ENCODE data around the gene TAS2R38. TPM values are rescaled to one million over a fixed set of nuclear protein-coding genes. Genes with fewer than 3 reads are reported as not detected.
A peak's percentile ranks its signal among the peaks of the same experiment; 100 is the strongest.

The TAS2R38 gene
- total and polyA plus RNA-seq, 5 donors = not detected

GRCh38 chr7:141975806-141976523, 2.4 kb upstream of the TAS2R38 start:
- peak; percentile 43 to 71 for ATAC-seq
- 16% methylated on average over 21 of the region's 21 CpGs for WGBS

GRCh38 chr7:141974831-141975230, 1.3 kb upstream of the TAS2R38 start:
- WGBS = 69% methylated on average over 2 of the region's 2 CpGs
- H3K27me3 ChIP-seq (ENCODE audit: control insufficient read depth, insufficient read depth) = no peaks in the 10 kb centered on the region
- no peak for DNase-seq
- H3K27ac ChIP-seq (ENCODE audit: low read length) = no peak overlapping the region
- no peaks in the 10 kb centered on the region for H3K4me1 ChIP-seq (ENCODE audit: control insufficient read depth, insufficient read depth, low read length)
- intact Hi-C loops (cut with DNase I) = loop anchor here in 2 of 4 donors (10.0 kb wide), 1 partner anchor 210 kb away; no protein-coding TSS in a partner anchor
- H3K9me3 ChIP-seq (ENCODE audit: control insufficient read depth, low read length) = no peaks in the 10 kb centered on the region
- H3K4me3 ChIP-seq (ENCODE audit: low read length) = no peak overlapping the region
- no peak for ATAC-seq

More at GRCh38 chr7:141975806-141976523, 2.4 kb upstream of the TAS2R38 start:
- Histone ChIP-seq H3K4me3 (ENCODE audit: low read length) (peak overlapping the region; percentile 12), H3K9me3 (ENCODE audit: control insufficient read depth, low read length) (no peaks in the 10 kb centered on the region), H3K27me3 (ENCODE audit: control insufficient read depth, insufficient read depth) (no peaks in the 10 kb centered on the region), H3K4me1 (ENCODE audit: control insufficient read depth, insufficient read depth, low read length) (no peaks in the 10 kb centered on the region), H3K27ac (ENCODE audit: low read length) (no peak overlapping the region)
- DNase-seq = peak; percentile 59 to 84 (median 82)
- intact Hi-C loops (cut with DNase I) = loop anchor here in 2 of 4 donors (10.0 kb wide), 1 partner anchor 209 kb away; no protein-coding TSS in a partner anchor

GRCh38 chr7:141960687-141961422, 12.7 kb downstream of the TAS2R38 start:
- H3K27me3 ChIP-seq (ENCODE audit: control insufficient read depth, insufficient read depth) = no peaks in the 10 kb centered on the region
- intact Hi-C loops (cut with DNase I) = no loop called here
- DNase-seq (no peak), ATAC-seq (no peak)
- 78% methylated on average over 3 of the region's 3 CpGs for WGBS
- no peak overlapping the region for H3K27ac ChIP-seq (ENCODE audit: low read length)
- no peak overlapping the region for H3K4me3 ChIP-seq (ENCODE audit: low read length)
- no peaks in the 10 kb centered on the region for H3K9me3 ChIP-seq (ENCODE audit: control insufficient read depth, low read length)
- H3K4me1 ChIP-seq (ENCODE audit: control insufficient read depth, insufficient read depth, low read length) = no peaks in the 10 kb centered on the region

GRCh38 chr7:141956084-141956483, 17.5 kb downstream of the TAS2R38 start:
- H3K9me3 ChIP-seq (ENCODE audit: control insufficient read depth, low read length) = no peaks in the 10 kb centered on the region
- no peaks in the 10 kb centered on the region for H3K27me3 ChIP-seq (ENCODE audit: control insufficient read depth, insufficient read depth)
- no peak overlapping the region for H3K4me3 ChIP-seq (ENCODE audit: low read length)
- 61% methylated on average over 3 of the region's 3 CpGs for WGBS
- no peak for ATAC-seq
- no peak overlapping the region for H3K27ac ChIP-seq (ENCODE audit: low read length)
- intact Hi-C loops (cut with DNase I) = no loop called here
- DNase-seq = no peak
- no peaks in the 10 kb centered on the region for H3K4me1 ChIP-seq (ENCODE audit: control insufficient read depth, insufficient read depth, low read length)

GRCh38 chr7:141954334-141954733, 19.2 kb downstream of the TAS2R38 start:
- H3K27ac ChIP-seq (ENCODE audit: low read length) = no peak overlapping the region
- 60% methylated on average over 1 of the region's 1 CpG for WGBS
- H3K27me3 ChIP-seq (ENCODE audit: control insufficient read depth, insufficient read depth) = no peaks in the 10 kb centered on the region
- H3K4me3 ChIP-seq (ENCODE audit: low read length) = no peak overlapping the region
- DNase-seq (no peak), ATAC-seq (no peak)
- H3K4me1 ChIP-seq (ENCODE audit: control insufficient read depth, insufficient read depth, low read length) = no peaks in the 10 kb centered on the region
- H3K9me3 ChIP-seq (ENCODE audit: control insufficient read depth, low read length) = no peaks in the 10 kb centered on the region
- intact Hi-C loops (cut with DNase I) = no loop called here

GRCh38 chr7:141952461-141952860, 21.1 kb downstream of the TAS2R38 start:
- intact Hi-C loops (cut with DNase I) = no loop called here
- Histone ChIP-seq H3K9me3 (ENCODE audit: control insufficient read depth, low read length) (no peaks in the 10 kb centered on the region), H3K4me1 (ENCODE audit: control insufficient read depth, insufficient read depth, low read length) (no peaks in the 10 kb centered on the region), H3K27ac (ENCODE audit: low read length) (no peak overlapping the region), H3K4me3 (ENCODE audit: low read length) (no peak overlapping the region), H3K27me3 (ENCODE audit: control insufficient read depth, insufficient read depth) (no peaks in the 10 kb centered on the region)
- no peak for ATAC-seq
- no peak for DNase-seq
- WGBS = 83% methylated on average over 1 of the region's 1 CpG

- no peak for ATAC-seq
- H3K27ac ChIP-seq (ENCODE audit: low read length) = no peak overlapping the region
- no peak overlapping the region for H3K4me3 ChIP-seq (ENCODE audit: low read length)
Observed at GRCh38 chr7:141950806-141951205, 22.8 kb downstream of the TAS2R38 start.

GRCh38 chr7:141949911-141950310, 23.7 kb downstream of the TAS2R38 start:
- Histone ChIP-seq H3K4me3 (ENCODE audit: low read length) (no peak overlapping the region), H3K27ac (ENCODE audit: low read length) (no peak overlapping the region), H3K9me3 (ENCODE audit: control insufficient read depth, low read length) (no peaks in the 10 kb centered on the region), H3K4me1 (ENCODE audit: control insufficient read depth, insufficient read depth, low read length) (no peaks in the 10 kb centered on the region), H3K27me3 (ENCODE audit: control insufficient read depth, insufficient read depth) (no peaks in the 10 kb centered on the region)
- intact Hi-C loops (cut with DNase I) = no loop called here
- WGBS = 68% methylated on average over 3 of the region's 3 CpGs
- no peak for ATAC-seq
- DNase-seq = no peak

More at GRCh38 chr7:141950806-141951205, 22.8 kb downstream of the TAS2R38 start:
- intact Hi-C loops (cut with DNase I) = no loop called here
- Histone ChIP-seq H3K27me3 (ENCODE audit: control insufficient read depth, insufficient read depth) (no peaks in the 10 kb centered on the region), H3K9me3 (ENCODE audit: control insufficient read depth, low read length) (no peaks in the 10 kb centered on the region), H3K4me1 (ENCODE audit: control insufficient read depth, insufficient read depth, low read length) (no peaks in the 10 kb centered on the region)
- 66% methylated on average over 1 of the region's 1 CpG for WGBS
- no peak for DNase-seq

- no peak overlapping the region for H3K4me3 ChIP-seq (ENCODE audit: low read length)
- intact Hi-C loops (cut with DNase I) = no loop called here
- DNase-seq (no peak), ATAC-seq (no peak)
- no peaks in the 10 kb centered on the region for H3K4me1 ChIP-seq (ENCODE audit: control insufficient read depth, insufficient read depth, low read length)
- no peaks in the 10 kb centered on the region for H3K27me3 ChIP-seq (ENCODE audit: control insufficient read depth, insufficient read depth)
- H3K9me3 ChIP-seq (ENCODE audit: control insufficient read depth, low read length) = no peaks in the 10 kb centered on the region
- H3K27ac ChIP-seq (ENCODE audit: low read length) = no peak overlapping the region
- 47% methylated on average over 2 of the region's 2 CpGs for WGBS
Observed at GRCh38 chr7:141949451-141949850, 24.1 kb downstream of the TAS2R38 start.

- DNase-seq (no peak), ATAC-seq (no peak)
- intact Hi-C loops (cut with DNase I) = no loop called here
- Histone ChIP-seq H3K27me3 (ENCODE audit: control insufficient read depth, insufficient read depth) (no peaks in the 10 kb centered on the region), H3K9me3 (ENCODE audit: control insufficient read depth, low read length) (no peaks in the 10 kb centered on the region), H3K4me3 (ENCODE audit: low read length) (no peak overlapping the region), H3K4me1 (ENCODE audit: control insufficient read depth, insufficient read depth, low read length) (no peaks in the 10 kb centered on the region), H3K27ac (ENCODE audit: low read length) (no peak overlapping the region)
- WGBS = 72% methylated on average over 2 of the region's 2 CpGs
Observed at GRCh38 chr7:141949021-141949420, 24.6 kb downstream of the TAS2R38 start.

GRCh38 chr7:141946796-141947195, 26.8 kb downstream of the TAS2R38 start, which contains the start of gene CLEC5A:
TSS of gene CLEC5A (minus strand) at chr7:141946974. CDS start at chr7:141946292, 682 bp downstream.
- ATAC-seq = no peak
- 66% methylated on average over 3 of the region's 3 CpGs for WGBS
- H3K9me3 ChIP-seq (ENCODE audit: control insufficient read depth, low read length) = no peaks in the 10 kb centered on the region
- no peak for DNase-seq
- H3K4me3 ChIP-seq (ENCODE audit: low read length) = no peak within 1 kb of the TSS
- no peak within 1 kb of the TSS for H3K27ac ChIP-seq (ENCODE audit: low read length)
- no peaks in the 10 kb centered on the region for H3K4me1 ChIP-seq (ENCODE audit: control insufficient read depth, insufficient read depth, low read length)
- intact Hi-C loops (cut with DNase I) = no loop called here
- no peaks in the 10 kb centered on the region for H3K27me3 ChIP-seq (ENCODE audit: control insufficient read depth, insufficient read depth)

Measured in right cardiac atrium (tissue), 5 donors.